Activated naive CD4-positive, alpha-beta T cell (primary cell): Measurements from ENCODE around the gene CLIC6.
A peak's percentile ranks its signal among the peaks of the same experiment; 100 is the strongest.

Source experiments
- DNase-seq, 4 experiments: peaks; one replicate each; lab custom pipeline; 2025; lab: John Stamatoyannopoulos, UW

CLIC6 gene

DNA sequence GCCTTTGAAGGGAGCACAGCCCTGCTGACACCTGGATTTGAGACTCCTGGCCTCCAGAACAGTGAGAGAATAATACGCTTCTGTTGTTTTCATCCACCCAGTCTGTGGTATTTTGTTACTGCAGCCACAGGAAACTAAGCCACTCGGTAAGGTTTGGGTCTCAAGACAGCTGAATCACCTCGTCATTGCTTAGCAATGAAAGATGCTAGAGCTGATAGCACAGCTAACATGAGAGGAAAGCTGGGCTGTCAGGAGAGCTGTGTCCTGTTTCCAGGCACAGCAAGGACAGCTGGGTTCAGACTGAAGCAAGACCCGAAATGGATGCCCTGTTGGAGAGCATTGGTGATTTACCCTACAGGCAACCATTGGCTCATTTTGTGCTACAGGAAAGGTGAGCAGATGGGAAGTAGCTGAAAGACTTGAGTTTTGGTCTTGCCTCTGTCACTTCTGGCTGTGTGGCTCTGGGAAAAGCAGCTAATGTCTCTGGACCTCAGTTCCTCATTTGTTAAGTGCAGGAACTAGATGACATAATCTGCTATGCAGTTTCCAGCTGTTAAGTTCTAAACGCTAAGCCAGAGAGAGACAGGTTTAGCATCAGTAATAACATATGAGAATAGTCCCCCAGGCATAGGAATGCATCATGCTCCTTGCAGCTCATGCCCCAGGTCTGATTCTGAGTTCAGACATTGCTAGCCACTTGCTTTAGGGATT lies 58.0 kb downstream of the CLIC6 start:
- no peak for DNase-seq

DNA sequence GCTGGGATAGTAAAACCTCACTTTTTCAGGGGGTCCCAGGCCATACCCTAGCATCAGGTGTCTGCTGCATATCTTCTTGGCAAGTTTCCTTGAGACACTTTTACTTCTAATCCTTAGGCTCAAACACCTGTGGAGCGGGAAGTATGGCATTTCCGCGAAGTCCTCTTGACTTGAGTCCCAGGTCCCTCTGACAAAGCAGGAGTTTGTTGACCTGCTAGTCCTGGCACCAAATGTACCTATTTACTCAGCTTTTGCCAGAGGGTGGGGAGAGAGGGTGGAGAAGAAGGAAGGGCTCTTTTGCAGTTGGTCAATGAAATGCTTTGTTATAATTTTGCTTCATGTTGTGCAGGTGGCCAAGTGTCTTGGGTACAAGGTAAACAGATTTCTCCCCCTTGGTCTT lies 59.7 kb downstream of the CLIC6 start:
- no peak for DNase-seq

GRCh38 chr21:34730194-34730593 lies 61.4 kb downstream of the CLIC6 start:
- DNase-seq = no peak

DNA sequence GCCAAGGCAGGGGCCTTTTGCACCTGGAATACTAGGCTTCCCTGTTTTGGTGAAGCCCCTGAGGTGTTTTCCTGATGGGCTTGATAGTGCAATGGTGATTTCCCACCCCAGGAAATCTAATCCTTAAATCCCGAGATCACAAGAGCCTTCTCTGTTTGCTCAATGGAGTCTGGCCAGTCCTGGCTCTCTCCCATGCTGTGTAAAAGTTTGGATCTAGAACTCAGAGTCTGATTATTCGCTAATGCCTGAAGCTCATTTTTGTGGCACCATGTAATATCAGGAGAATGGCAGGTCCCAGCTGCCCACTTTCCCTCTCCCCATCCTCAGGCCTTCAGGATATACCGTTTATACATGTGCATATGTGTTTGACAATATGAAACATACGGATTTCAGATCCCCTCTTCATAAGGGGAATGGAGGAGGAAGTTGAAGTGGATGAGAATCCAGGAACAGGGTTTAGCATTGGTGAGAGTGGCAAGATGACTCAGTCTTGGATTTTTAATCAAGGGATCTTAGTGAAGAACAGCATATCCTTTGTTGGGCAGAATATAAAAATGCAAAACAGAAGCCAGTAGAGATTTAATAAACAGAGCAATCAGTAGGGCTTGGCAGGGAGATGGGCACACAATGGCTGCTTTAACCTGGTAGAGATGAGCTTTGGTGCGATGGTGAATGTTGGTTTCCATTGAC lies 62.1 kb downstream of the CLIC6 start:
- DNase-seq = no peak

GRCh38 chr21:34732388-34732821 lies 63.6 kb downstream of the CLIC6 start:
- DNase-seq = no peak

DNA sequence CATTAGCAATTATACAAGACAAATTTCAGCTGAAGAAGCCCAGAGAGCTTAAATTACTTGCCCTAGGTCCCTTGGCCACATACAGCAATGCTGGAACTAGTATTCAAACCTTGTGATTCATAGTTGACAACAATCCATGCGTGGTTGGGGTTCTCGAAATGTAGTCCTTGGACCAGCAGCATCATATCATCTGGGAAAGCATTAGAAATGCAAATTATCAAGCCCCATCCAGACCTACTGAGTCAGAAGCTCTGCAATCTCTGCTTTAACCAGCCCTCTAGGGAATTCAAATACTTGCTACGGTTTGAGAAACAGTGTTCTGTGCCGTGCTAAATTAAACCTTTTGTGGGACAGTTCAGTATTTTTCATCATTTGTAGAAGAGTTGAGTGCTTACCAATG lies 65.1 kb downstream of the CLIC6 start:
- DNase-seq = no peak

- DNase-seq = no peak
Measured at GRCh38 chr21:34734696-34735095, 65.9 kb downstream of the CLIC6 start.

DNA sequence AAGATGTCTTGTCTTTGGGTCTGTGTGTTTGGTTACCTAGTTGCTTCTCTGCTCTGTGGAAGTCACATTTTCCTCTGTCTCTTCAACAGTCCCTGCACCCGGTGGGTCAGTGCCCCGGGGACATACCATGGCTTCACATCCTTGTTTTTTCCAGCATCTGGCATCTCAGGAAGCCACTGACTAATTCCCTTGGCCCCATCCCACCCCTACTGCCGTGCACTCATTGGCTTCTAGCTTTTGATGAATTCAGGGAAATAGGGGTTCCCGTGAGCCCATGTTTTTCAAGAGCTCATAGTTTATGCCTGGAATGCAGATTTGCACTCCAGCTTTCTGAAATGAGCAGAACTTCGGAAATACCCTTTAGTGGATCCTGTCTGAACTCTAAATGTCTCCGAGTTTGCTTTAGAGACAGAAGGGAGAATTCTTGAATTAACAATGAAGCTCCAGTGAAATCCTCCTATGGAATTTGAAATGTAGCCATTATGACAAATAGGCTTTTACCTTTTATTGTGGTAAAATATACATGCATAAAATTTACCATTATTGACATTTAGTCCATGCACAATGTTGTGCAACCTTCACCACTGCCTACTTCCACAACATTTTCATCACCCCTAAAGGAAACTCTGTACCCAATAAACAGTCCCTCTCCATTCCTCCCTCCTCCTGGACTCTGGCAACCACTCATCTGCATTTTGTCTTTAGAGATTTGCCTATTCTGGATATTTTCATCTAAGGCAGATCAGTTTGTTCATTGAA lies 67.5 kb downstream of the CLIC6 start:
- DNase-seq = no peak

GRCh38 chr21:34737115-34737514 lies 68.3 kb downstream of the CLIC6 start:
- DNase-seq = no peak

DNA sequence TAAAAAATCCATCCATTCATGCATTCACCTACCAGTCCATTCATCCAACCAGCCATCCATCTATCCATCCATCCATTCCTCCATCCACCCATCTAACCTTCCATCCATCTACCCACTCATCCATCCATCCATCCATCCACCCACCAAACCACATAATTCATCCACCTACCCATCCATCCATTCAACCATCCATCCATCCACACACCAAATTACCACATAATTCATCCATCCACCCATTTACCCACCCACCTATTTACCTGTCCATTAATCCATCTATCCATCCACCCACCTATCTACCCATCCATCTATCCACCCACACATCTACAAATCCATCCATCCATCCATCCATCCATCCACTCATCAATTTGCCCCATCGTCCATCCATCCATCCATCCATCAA lies 71.4 kb downstream of the CLIC6 start:
- no peak for DNase-seq

GRCh38 chr21:34743285-34743684 lies 74.5 kb downstream of the CLIC6 start:
- no peak for DNase-seq

GRCh38 chr21:34743831-34744230 lies 75.0 kb downstream of the CLIC6 start:
- DNase-seq = no peak

GRCh38 chr21:34744801-34745200 lies 76.0 kb downstream of the CLIC6 start:
- DNase-seq = no peak

- DNase-seq = peak in 3 of 4 experiments; percentile 6 to 28 (median 17)
Measured at GRCh38 chr21:34745557-34746255, 76.9 kb downstream of the CLIC6 start.

GRCh38 chr21:34748862-34749261 lies 80.1 kb downstream of the CLIC6 start:
- no peak for DNase-seq

- no peak for DNase-seq
Measured at GRCh38 chr21:34754690-34755647, 86.2 kb downstream of the CLIC6 start.

DNA sequence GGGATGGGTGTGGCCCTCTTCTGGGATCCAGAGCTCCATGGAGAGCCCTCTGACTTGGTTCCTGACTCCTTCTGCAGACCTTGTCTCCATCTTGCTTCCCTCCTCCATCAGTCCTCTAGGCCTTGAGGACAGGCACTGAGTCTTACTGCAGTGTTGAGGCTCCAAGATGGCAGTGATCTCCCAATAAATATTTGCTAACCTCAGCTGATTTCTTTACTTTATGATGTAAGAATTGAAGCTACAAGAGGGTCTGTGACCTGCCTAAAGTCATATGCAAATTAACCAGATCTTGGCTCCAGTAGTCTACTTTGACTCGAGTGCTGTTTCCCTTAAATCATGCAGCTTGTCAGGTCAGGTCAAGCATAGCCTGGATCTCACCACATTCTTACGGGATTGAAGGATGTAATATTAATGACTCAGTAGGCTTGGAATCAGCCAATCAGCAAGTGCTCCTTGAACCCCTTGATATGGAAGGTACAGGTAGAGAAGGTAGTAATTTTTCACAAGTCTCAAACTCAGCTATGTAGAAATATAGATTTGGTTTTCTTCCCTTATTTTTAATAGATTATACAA lies 93.0 kb downstream of the CLIC6 start:
- no peak for DNase-seq

DNA sequence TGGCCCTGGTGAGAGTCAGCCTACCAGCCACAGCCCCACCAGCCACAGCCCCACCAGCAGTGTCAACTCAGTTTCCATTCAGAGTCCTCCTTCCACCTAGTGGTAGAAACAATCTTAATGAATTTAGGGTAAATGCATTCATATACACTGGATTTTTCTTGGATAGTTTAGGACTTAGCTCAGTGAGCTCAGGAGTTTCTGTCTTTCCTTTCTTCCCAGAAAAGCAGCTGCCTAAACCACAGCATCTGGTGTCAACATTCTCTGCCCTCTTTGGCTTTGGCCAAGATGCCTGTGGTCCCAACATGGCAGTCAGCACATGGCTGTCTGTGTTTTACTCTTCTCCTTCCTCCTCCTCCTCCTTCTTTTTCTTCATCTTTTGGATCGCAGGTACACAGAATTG lies 94.0 kb downstream of the CLIC6 start:
- no peak for DNase-seq

- no peak for DNase-seq
Measured at GRCh38 chr21:34764715-34765284, 96.0 kb downstream of the CLIC6 start.

GRCh38 chr21:34765619-34766018 lies 96.8 kb downstream of the CLIC6 start:
- DNase-seq = no peak
